ENCODE measurements around the gene MED12L.

Gene MED12L

DNA sequence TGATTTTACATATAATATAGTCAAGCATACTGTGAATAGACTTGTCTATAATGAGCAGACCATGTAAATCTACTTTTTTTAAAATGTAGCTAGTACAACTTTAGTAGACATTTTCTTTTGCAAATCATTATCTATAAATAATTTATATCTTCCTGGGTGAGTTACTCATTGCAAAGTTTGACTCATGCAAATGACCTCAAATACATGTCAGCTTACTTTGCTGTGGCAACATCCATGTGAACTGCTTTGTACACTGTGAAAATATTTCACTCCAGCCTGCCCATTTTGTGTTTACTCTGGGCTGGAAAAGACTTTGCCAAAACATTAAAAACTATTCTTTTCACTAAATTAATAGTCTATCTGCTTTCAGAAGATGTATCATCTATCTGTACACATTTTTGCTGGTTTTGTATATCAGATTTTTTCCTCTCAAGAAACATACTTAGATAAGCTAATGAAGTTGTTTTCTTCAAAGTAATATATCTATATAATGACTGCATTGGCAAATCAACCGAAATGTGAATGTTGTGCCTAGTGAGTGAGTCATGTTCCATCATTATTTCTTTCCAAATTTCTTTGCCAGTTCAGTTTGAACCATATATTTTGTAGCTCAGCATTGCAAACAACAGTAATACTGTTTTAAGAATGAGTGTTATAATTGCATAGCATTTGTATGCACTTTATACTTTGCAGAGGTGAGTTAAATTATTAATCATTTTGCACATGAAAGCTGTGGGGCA lies 348.9 kb downstream of the MED12L start:
- H3K4me3 ChIP-seq (ENCODE audit: low read depth, low read length) = no peak overlapping the region
- TF ChIP-seq, protein P1, sequence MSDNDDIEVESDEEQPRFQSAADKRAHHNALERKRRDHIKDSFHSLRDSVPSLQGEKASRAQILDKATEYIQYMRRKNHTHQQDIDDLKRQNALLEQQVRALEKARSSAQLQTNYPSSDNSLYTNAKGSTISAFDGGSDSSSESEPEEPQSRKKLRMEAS (IDR thresholded peaks at IDR 0.05; ENCODE audit: low read depth, low read length) = no peak
- TF ChIP-seq, protein P2, sequence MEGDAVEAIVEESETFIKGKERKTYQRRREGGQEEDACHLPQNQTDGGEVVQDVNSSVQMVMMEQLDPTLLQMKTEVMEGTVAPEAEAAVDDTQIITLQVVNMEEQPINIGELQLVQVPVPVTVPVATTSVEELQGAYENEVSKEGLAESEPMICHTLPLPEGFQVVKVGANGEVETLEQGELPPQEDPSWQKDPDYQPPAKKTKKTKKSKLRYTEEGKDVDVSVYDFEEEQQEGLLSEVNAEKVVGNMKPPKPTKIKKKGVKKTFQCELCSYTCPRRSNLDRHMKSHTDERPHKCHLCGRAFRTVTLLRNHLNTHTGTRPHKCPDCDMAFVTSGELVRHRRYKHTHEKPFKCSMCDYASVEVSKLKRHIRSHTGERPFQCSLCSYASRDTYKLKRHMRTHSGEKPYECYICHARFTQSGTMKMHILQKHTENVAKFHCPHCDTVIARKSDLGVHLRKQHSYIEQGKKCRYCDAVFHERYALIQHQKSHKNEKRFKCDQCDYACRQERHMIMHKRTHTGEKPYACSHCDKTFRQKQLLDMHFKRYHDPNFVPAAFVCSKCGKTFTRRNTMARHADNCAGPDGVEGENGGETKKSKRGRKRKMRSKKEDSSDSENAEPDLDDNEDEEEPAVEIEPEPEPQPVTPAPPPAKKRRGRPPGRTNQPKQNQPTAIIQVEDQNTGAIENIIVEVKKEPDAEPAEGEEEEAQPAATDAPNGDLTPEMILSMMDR (IDR thresholded peaks at IDR 0.05; ENCODE audit: low read depth, low read length) = no peak
- no peak for TF ChIP-seq MYC (IDR thresholded peaks at IDR 0.05; ENCODE audit: low read depth, low read length)
- no peak for DNase-seq (ENCODE audit: low read depth)

DNA sequence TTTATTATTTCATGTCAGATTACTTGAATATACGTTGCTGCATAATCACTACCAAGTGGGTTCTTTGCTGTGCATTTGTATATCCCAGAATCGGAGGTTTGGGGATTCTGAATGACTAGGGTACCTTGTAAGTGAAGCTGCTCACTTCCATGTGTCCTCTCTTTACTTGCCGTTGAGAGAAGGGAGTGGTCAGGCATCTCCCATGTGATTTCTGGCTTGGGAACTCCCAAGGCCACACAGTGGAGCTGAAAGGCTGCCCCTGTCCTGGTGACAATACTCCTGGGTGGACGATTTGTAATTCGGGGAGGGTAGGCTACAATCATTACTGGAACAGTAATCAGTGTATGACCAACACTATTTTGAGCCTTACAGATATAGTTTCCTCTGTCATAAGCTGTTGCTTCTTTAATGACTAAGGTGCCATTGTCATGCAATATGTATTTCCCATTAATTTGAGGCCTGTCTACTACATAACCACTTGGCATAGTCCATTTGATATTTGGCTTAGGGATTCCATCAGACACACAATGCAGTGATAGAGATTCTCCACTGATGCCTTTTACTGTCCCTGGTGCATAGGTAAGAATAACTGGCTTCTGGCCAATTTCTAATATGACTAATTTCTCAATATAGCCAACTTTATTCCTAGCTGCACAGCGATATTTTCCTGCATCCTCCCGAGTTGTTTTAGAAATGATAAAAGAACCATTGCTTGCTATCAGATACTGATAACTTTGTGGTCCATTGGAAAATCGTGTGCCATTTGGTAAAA lies 351.4 kb downstream of the MED12L start:
- DNase-seq (ENCODE audit: low read depth) = no peak
- no peak overlapping the region for H3K4me3 ChIP-seq (ENCODE audit: low read depth, low read length)
- TF ChIP-seq, protein P2 (IDR thresholded peaks at IDR 0.05; ENCODE audit: low read depth, low read length) = no peak
- TF ChIP-seq POLR2A (IDR thresholded peaks at IDR 0.05; ENCODE audit: extremely low read depth, insufficient read length) (no peak), MYC (IDR thresholded peaks at IDR 0.05; ENCODE audit: low read depth, low read length) (no peak)
- TF ChIP-seq, protein P1 (IDR thresholded peaks at IDR 0.05; ENCODE audit: low read depth, low read length) = no peak

DNA sequence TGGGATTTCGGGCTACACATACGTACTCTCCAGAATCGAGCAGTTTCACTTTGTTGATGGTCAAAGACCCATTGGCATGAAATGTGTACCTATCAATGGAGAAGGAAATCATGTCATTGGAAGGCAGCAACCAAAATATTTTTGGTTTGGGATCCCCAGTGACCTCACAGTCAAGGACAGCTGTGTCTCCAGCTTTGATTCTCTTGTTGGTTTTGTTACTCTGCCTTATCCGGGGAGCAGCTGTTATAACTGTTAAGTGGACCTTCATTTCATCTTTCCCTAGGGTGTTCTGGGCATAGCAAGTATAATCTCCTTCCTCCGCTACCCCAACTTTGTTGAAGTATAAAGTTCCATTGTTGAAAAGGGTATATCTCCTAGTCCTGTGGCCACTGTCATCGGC lies 352.4 kb downstream of the MED12L start:
- TF ChIP-seq, protein P1 (IDR thresholded peaks at IDR 0.05; ENCODE audit: low read depth, low read length) = no peak
- no peak for TF ChIP-seq MYC (IDR thresholded peaks at IDR 0.05; ENCODE audit: low read depth, low read length)
- TF ChIP-seq, protein P2 (IDR thresholded peaks at IDR 0.05; ENCODE audit: low read depth, low read length) = no peak
- no peak for TF ChIP-seq POLR2A (IDR thresholded peaks at IDR 0.05; ENCODE audit: extremely low read depth, insufficient read length)
- no peak for DNase-seq (ENCODE audit: low read depth)

DNA sequence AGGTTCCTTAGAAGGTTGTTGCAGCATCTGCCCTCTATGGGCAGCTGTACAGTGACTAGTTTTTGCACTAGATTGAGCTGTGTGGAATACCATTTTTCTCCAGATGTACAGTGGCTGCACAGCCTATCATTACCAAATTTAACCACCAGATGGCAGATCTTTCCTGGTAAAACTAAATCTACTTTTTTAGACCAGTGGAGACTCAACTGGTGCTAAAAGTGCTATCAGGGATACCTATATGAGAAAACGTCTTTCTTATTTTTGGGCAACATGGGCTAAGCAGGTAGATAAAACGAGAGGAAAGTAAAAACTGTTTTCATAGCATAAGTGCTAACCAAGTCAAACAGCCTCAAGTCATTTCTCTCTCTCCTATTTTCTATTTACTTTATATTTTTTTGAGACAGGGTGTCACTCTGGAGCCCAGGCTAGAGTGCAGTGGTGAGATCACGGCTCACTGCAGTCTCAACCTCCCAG lies 354.2 kb downstream of the MED12L start:
- TF ChIP-seq POLR2A (IDR thresholded peaks at IDR 0.05; ENCODE audit: extremely low read depth, insufficient read length) = no peak
- TF ChIP-seq, protein P2 (IDR thresholded peaks at IDR 0.05; ENCODE audit: low read depth, low read length) = peak; percentile 61
- peak; percentile 76 for DNase-seq (ENCODE audit: low read depth)
- no peak overlapping the region for H3K4me3 ChIP-seq (ENCODE audit: low read depth, low read length)

More for the DNA sequence above, 352.4 kb downstream of the MED12L start:
- H3K4me3 ChIP-seq (ENCODE audit: low read depth, low read length) = no peak overlapping the region

DNA sequence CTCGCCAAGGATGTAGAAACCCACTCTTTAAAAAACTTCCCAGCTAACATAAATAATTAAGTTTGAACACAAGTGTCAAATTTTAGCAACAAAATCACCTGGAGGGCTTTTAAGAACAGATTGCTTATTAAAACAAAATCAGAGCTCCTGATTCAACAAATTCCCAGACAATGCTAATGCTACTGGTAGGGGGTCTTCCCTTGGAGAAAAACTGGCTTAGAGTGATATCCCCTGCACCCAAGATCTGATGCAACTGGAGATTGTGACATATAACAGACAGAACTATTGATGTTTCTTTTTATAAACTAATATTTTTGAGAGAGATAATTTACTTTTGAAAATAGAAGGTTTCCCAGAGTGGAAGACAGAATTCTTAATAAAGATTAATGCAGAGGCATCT lies 355.5 kb downstream of the MED12L start:
- TF ChIP-seq POLR2A (IDR thresholded peaks at IDR 0.05; ENCODE audit: extremely low read depth, insufficient read length) = no peak
- TF ChIP-seq, protein P1 (IDR thresholded peaks at IDR 0.05; ENCODE audit: low read depth, low read length) = no peak
- no peak overlapping the region for H3K4me3 ChIP-seq (ENCODE audit: low read depth, low read length)
- DNase-seq (ENCODE audit: low read depth) = no peak

DNA sequence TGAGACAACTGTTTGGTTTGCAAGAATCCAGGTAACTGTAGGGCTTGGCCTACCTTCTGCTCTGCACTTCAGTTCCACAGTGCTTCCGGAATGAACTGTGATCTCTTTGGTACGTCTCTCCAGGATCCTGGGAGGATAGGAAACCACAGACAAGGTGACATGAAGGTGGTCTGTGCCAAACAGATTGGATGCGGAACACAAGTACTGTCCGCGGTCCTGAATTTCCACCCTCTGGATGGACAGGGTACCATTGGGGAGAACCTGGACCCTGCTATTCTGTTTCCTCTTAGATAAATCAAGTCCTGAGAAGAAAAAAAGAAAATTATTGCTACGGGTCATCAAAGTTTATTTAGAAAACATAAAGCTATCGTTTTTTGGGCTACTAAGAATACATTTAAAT lies 358.1 kb downstream of the MED12L start:
- DNase-seq (ENCODE audit: low read depth) = peak; percentile 30
- no peak overlapping the region for H3K4me3 ChIP-seq (ENCODE audit: low read depth, low read length)
- TF ChIP-seq, protein P1 (IDR thresholded peaks at IDR 0.05; ENCODE audit: low read depth, low read length) = no peak
- TF ChIP-seq POLR2A (IDR thresholded peaks at IDR 0.05; ENCODE audit: extremely low read depth, insufficient read length) (no peak), MYC (IDR thresholded peaks at IDR 0.05; ENCODE audit: low read depth, low read length) (no peak)
- TF ChIP-seq, protein P2 (IDR thresholded peaks at IDR 0.05; ENCODE audit: low read depth, low read length) = no peak

All from NB4 (cell line).